Measurements from ENCODE around the gene MAPKAPK2. TPM values are rescaled to one million over a fixed set of nuclear protein-coding genes. Genes with fewer than 3 reads are reported as not detected.

MAPKAPK2 gene
- total and polyA plus RNA-seq, 10 donors = 42.2 to 129 (median 94.2) TPM

DNA sequence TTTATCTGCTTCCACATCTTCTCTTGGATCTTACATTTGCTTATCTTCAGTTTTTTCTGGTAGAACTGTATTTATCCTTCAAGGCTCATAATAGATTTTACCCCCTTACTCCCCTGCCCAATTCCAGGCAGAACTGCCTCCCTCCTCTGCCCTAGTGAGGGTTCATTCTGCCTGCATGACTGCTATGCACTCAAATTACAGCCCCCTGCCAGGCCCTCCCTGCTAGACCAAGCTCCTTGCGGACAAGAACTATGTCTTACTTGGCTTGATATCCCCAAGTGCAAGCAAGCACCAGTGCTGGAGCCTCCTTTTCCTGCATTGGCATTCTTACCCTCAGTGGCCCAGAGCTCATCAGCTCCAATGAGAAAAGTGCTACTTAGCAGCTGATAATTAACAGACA, 18.1 kb downstream of the MAPKAPK2 start:
- DNase-seq = no peak
- no peaks in the 10 kb centered on the region for H3K9me3 ChIP-seq
- H3K27ac ChIP-seq = peak overlapping the region in 3 of 8 donors; percentile 4 to 53 (median 48)
- no peaks in the 10 kb centered on the region for H3K27me3 ChIP-seq (replicated peaks in 1 of 7)
- H3K4me1 ChIP-seq = peaks cover 60 to 100% (median 90%) of the 10 kb centered on the region in 6 donors
- no peak overlapping the region for H3K4me3 ChIP-seq
- intact Hi-C loops (cut with DNase I; ENCODE audit: low total_unique reads) = no loop called here
- peaks cover 0 to 4% (median 0%) of the 10 kb centered on the region in 6 donors for H3K36me3 ChIP-seq
- TF ChIP-seq POLR2A (IDR thresholded peaks at IDR 0.05) = no peak
- no peak for TF ChIP-seq CTCF (IDR thresholded peaks at IDR 0.05 in 8 of 11, conservative IDR thresholded peaks at IDR 0.05 in 3 of 11)
- TF ChIP-seq POLR2AphosphoS5 (IDR thresholded peaks at IDR 0.05) = no peak
- 94 to 100% (median 98%) methylated on average over 1 of the region's 1 CpG for WGBS, 5 donors

DNA sequence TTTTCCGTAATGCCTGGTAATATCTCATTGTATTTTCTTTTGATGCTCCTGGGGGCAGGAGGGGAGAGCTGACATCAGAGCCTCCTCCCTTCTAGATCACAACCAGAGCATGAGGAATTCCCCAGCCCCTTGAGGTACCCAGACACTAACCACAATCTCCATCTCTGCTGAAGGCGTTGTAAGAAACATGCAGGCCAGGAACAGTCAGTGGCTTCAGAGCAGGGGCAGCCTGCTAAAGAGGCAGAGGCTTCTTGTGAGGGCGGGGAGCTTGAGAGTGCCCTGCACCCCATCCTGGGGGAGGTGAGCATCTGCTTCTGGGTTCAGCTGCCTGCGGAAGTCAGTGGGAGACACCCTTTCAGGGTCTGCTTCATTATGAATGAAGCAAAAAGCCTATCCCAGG, 19.0 kb downstream of the MAPKAPK2 start:
- DNase-seq = no peak
- Histone ChIP-seq H3K36me3 (no peaks in the 10 kb centered on the region), H3K4me1 (peaks cover 66 to 100% (median 92%) of the 10 kb centered on the region in 6 donors), H3K27ac (peak overlapping the region in 3 of 8 donors; percentile 23 to 53 (median 48)), H3K4me3 (no peak overlapping the region), H3K9me3 (no peaks in the 10 kb centered on the region), H3K27me3 (replicated peaks in 1 of 7) (no peaks in the 10 kb centered on the region)
- TF ChIP-seq POLR2AphosphoS5 (IDR thresholded peaks at IDR 0.05) = no peak
- no peak for TF ChIP-seq CTCF (IDR thresholded peaks at IDR 0.05 in 8 of 11, conservative IDR thresholded peaks at IDR 0.05 in 3 of 11)
- no peak for TF ChIP-seq POLR2A (IDR thresholded peaks at IDR 0.05)
- intact Hi-C loops (cut with DNase I; ENCODE audit: low total_unique reads) = no loop called here
- WGBS, 5 donors = 43 to 60% (median 48%) methylated on average over 4 of the region's 4 CpGs

DNA sequence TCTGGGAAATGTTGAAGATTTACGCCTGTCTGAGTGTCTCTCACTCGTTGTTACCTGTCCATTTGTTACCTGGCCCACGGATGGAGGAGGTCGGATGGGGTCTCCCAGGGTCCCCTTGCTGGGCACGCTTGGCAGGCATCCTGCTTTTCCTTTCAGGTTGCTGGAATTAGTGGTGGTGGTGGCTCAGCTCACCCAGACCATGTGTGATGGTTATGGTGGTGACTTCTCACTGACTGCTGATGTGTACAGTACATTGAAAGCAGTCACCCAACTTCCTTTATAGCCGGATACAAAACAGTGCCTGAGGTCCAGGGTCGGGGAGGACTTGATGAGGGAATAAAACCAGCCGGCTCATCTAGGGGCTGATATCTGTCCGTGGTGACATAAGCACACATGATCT, 19.5 kb downstream of the MAPKAPK2 start:
- Histone ChIP-seq H3K4me3 (no peak overlapping the region), H3K27me3 (replicated peaks in 1 of 7) (no peaks in the 10 kb centered on the region), H3K4me1 (peaks cover 71 to 100% (median 92%) of the 10 kb centered on the region in 6 donors), H3K36me3 (no peaks in the 10 kb centered on the region), H3K9me3 (no peaks in the 10 kb centered on the region), H3K27ac (peak overlapping the region in 3 of 8 donors; percentile 23 to 53 (median 48))
- intact Hi-C loops (cut with DNase I; ENCODE audit: low total_unique reads) = no loop called here
- no peak for DNase-seq
- TF ChIP-seq POLR2AphosphoS5 (IDR thresholded peaks at IDR 0.05) = no peak
- no peak for TF ChIP-seq POLR2A (IDR thresholded peaks at IDR 0.05)
- TF ChIP-seq CTCF (IDR thresholded peaks at IDR 0.05 in 8 of 11, conservative IDR thresholded peaks at IDR 0.05 in 3 of 11) = no peak
- WGBS, 5 donors = 55 to 70% (median 58%) methylated on average over 9 of the region's 9 CpGs

DNA sequence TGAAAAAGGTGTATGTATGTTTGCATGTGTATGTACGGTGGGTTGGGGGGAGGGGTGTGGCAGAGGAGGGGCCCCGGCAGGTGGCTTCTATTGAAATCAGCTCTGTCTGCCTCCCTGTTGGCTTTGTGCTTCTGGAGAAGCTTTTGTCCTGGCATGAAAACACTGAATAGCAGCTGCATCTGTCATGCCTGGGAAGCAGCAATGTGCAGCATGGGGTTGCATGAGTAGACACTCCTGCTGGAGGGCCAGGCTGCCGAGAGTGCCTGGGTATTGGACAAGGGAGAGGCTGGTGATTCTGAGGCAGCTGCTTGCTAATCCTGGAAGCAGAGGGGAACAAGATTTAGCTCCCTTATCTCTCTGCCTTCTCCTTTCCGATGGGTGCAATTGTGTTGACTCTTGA, 20.5 kb downstream of the MAPKAPK2 start:
- no peaks in the 10 kb centered on the region for H3K27me3 ChIP-seq (replicated peaks in 1 of 7)
- 63 to 77% (median 65%) methylated on average over 4 of the region's 4 CpGs for WGBS, 5 donors
- no peak for DNase-seq
- H3K27ac ChIP-seq = peak overlapping the region in 3 of 8 donors; percentile 16 to 69 (median 59)
- H3K36me3 ChIP-seq = no peaks in the 10 kb centered on the region
- TF ChIP-seq POLR2A (IDR thresholded peaks at IDR 0.05) (no peak), CTCF (IDR thresholded peaks at IDR 0.05 in 8 of 11, conservative IDR thresholded peaks at IDR 0.05 in 3 of 11) (no peak), POLR2AphosphoS5 (IDR thresholded peaks at IDR 0.05) (no peak)
- peaks cover 69 to 100% (median 92%) of the 10 kb centered on the region in 6 donors for H3K4me1 ChIP-seq
- no peak overlapping the region for H3K4me3 ChIP-seq
- H3K9me3 ChIP-seq = no peaks in the 10 kb centered on the region
- intact Hi-C loops (cut with DNase I; ENCODE audit: low total_unique reads) = no loop called here

Measured in spleen (tissue), 11 donors.